NCI-H82 treated with DMSO at 0.1 percent for 48 hours (cell line): Measurements from ENCODE around the gene ATP6V0E1.
"Not testable (repeated sequence)": the region's sequence is repeated elsewhere in the genome, so short reads cannot be mapped to it uniquely, and the experiment has no call there.

ENCODE experiments used
- DNase-seq: peaks from one replicate; lab custom pipeline; 2025; ENCODE audit not compliant: unreplicated experiment; lab: John Stamatoyannopoulos, UW

The ATP6V0E1 gene

DNA sequence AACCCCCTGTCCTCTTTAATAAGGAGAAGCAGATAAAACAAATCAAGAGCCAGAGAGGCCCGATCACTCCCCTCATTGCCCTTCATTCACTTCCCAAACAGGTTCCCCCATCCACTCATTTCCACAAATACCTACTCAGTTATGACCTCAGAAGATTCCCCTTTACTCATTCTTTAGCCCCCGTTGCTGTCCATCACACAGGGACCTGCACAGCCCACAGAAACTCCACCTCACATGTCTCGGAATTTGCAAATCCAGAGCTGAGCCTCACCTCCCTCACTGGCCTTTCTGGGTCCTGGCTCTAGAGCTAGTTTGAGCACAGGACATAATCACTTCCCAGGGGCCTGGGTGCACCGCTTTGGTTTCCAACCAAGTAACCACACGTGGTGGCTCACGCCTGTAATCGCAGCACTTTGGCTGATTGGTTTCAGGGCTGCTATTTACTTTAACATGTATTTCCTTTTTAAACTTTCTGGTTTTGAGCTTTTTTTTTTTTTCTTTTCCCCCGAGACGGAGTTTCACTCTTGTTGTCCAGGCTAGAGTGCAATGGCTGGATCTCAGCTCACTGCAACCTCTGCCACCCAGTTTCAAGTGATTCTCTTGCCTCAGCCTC, 17.8 kb downstream of the ATP6V0E1 start:
- no peak for DNase-seq

DNA sequence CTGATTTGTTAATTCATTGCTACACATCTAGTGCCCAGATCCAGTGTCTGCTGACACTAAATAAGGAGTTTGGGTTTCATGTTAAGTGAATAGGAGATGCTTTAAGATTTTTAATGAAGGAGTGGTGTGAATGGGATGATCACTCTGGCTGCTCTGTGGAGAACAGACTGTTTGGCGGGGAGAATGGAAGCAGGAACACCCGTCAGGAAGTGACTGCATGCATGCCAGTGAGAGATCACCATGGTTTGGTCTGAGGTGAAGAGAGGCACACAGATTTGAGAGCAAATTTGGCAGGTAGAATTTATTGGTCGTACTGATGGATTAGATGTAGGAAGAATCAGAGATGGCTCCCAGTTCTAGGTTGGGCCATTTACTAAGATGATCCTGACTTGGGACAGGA, 19.8 kb downstream of the ATP6V0E1 start:
- DNase-seq: no peak

DNA sequence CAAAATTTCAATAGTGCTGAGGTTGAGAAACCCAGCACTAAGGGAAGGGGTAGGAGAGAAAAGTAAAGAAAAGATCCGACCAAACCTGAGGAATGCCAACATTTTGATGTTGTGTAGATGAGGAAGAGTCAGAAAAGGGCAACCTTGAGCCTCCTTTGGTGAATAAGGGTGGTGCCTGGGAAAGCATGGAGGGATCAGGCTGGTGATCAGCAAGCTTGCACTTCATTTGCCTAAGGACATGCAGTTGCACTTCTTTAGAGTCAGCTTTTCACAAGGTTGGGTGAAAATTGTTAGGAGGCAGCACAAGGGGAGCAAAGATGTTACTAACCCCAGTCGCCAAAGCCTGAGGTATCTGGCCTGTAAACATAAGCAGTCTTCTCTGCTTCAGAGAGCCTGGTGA, 20.4 kb downstream of the ATP6V0E1 start:
- DNase-seq: no peak

DNA sequence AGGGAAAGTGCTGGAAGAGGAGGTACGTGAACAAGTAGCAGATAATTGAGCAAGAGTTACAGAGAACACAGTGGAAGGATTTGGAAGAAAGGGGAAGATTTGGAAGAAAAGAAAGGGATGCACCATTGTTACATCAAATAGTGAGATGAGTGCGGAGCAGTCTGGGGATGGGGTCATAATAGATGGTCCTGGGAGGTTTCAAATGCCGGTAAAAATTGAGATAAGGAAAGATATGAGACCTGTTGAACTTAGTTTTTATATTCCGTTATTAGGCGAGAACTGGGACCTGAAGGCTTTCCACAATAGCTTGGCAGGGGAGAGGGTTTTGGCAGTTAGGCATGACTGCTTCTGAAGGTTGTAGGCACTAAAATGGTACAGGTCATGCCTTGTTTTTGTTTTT, 20.9 kb downstream of the ATP6V0E1 start:
- no peak for DNase-seq

DNA sequence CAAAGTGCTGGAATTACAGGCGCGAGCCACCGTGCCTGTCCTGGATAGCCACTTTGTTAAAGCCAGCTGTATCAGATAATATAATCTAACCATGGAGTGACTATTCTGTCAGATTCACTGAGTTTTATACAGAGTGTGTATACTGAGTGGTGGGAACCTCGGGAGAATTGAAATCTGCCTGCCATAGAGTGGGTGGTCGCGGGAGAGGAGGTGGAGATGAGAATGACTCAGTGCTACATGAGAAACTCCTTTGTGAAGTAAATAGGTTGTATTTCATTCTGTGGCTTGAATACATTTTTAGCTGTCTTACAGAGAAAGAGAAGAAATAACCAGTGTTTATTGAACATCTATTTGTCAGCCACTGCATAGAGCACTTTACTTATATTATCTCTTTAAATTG, 26.4 kb downstream of the ATP6V0E1 start:
- DNase-seq: no peak

DNA sequence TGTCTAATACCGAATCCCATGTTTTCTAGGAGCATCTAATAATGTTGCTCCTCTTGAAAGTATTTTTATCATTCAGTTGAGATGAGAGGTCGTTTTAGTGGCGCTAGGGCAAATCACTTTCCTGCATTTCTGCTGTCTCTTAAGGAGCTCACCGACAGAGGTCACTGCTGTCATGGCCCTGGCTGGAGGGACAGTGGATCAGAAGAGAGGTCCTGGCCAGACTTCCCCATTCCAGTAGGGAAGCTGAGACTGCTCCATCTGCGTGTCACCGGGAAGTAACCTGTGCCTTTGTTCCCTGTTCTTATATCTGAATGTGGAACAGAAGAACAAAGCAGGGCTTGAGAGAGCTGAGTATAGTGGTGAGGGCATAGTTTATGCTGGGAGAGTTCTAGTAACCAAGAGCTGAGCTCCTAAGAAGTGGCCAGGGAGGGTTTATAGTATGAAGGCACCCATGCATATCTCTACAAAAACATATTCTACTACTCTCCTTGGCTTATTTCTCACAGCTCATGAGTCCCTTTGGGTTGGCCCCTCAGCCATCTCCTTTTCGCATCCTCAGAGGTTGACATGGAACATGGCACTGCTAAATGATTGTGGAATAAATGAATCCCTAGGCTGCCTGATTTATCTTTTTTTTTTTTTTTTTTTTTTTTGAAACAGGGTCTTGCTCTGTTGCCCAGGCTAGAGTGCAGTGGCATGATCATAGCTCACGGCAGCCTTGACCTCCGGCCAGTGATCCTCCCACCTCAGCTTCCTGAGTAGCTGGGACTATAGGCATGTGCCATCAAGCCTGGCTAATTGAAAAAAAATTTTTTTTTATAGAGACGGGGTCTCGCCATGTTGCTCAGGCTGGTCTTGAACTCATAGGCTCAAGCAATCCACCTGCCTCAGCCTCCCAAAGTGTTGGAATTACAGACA, 27.2 kb downstream of the ATP6V0E1 start:
- DNase-seq: no peak

DNA sequence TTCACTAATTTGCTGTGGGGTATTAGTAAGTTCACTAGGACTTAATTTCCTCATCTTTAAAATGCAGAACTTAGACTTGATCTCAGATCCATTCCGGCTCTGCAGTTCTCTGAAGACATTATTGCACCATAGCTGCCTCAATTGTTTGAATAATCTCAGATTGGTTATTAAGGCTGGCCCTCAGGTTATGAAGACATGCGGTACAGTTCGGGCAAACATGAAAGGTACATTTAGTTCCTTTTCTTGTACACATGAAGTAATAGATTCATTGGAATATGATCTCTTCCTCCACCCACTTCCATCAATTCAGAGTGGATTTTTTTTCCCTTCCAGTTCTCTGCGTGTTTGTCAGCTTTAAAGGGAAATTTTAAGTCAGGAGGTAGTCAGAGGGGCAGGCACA, 28.0 kb downstream of the ATP6V0E1 start:
- no peak for DNase-seq

DNA sequence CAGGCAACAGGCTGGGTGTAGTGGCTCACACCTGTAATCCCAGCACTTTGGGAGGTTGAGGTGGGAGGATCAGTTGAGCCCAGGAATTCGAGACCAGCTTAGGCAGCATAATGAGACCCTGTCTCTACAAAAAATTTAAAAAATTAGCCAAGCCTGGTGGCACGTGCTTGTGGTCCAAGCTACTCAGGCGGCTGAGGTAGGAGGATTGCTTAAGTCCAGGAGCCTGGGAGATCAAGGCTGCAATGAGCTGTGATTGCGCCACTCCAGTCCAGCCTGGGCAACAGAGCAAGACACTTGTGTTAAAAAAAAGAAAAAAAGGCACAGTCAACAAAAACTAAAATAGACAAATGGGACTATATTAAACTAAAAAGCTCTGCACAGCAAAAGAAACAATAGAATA, 29.3 kb downstream of the ATP6V0E1 start:
- no peak for DNase-seq

DNA sequence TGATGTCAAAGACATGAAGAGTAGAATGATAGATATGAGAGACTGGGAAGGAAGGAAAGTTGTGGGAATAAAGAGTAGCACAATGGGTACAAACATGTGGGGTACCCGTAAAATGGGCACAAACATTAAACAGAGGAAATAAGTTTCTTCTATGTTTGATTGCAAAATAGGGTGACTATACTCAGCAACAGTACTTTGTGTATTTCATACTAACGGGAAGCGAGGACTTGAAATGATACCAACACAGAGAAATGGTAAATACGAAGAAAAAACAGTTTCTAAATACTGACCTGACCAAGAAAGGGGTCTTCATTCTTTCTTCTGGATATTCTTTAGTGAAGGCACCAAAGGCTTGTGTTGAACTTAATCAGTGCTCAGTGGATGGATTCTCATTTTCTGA, 31.1 kb downstream of the ATP6V0E1 start:
- DNase-seq: no peak

DNA sequence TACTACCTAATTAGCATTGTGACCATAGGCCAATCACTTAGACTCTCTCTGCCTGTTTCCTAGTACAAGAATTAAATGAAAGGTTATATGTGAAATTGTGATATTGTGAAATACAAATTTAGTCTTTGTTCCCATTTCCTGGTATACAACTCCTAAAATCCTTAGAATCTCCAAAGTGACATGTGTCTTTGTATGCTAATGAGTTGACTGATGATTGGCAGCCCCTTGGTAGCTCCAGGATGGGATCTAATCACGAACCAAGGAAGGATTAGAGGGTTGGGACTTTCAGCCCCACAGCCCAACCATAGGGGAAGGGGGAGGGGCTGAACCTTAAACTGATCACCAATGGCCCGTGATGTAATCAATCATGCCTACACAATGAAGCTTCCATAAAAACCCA, 31.6 kb downstream of the ATP6V0E1 start:
- no peak for DNase-seq

DNA sequence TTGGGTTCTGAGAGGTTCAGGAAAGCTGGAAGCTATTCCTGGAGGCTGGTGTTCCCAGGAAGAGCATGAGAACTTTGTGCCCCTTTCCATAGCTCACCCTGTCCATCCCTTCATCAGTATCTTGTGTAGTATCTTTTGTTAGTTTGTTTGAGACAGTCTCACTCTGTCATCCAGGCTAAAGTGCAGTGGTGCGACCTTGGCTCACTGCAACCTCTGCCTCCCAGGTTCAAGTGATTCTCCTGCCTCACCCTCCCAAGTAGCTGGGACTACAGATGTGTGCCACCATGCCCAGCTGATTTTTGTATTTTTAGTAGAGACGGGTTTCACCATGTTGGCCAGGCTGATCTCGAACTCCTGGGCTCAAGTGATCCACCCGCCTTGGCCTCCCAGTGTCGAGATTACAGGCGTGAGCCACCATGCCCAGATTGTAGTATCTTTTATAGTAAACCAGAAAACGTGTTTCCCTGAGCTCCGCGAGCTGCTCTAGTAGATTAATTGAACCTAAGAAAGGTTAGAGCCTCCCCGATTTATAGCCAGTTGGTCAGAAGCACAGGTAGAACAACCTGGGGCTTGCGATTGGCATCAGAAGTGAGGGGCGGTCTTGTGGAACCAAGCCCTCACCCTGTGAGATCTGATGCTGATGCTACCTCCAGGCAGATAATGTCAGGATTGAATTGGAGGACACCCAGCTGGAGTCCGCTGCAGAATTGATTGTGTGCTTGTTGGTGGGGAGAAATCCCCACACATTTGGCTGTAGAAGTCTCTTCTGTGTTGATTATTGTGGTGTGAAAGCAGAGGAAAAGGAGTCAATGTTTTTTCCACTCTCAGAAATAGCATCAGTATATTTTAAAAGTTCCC, 32.3 kb downstream of the ATP6V0E1 start:
- DNase-seq: no peak

DNA sequence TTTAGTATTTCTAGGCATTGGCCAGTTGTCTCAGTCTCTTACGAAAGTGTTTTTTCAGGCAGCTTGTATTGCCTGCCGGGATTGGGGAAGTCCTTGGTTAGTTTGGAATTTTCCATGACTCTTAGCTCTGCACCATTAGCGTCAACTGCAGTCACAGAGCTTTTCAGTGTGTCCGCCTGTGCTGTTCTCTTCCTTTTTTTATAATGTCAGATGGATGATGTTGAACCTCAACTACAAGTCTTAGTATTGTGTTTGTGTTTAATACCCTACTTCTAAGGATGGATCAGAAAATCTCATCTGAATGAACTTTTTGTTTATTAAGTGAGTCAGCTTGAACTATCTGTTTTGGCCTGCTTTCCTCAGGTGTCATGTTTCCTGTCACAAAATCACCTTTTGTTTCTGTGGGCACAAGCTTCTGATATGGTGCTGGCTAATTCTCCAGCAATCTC, 33.1 kb downstream of the ATP6V0E1 start:
- no peak for DNase-seq

DNA sequence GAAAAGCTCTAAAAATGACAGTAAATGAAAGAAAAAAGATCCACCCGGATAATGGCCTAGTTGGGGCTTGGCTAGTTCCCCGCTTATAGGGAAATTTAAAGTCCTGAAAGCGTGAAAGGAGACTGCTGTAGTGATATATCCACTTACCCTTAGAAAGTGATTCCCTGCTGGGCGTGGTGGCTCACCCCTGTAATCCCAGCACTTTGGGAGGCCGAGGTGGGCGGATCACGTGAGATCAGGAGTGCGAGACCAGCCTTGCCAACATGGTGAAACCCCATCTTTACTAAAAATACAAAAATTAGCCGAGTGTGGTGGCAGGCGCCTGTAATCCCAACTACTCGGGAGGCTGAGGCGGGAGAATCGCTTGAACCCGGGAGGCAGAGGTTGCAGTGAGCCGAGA, 33.5 kb downstream of the ATP6V0E1 start:
- DNase-seq: not testable (repeated sequence)

DNA sequence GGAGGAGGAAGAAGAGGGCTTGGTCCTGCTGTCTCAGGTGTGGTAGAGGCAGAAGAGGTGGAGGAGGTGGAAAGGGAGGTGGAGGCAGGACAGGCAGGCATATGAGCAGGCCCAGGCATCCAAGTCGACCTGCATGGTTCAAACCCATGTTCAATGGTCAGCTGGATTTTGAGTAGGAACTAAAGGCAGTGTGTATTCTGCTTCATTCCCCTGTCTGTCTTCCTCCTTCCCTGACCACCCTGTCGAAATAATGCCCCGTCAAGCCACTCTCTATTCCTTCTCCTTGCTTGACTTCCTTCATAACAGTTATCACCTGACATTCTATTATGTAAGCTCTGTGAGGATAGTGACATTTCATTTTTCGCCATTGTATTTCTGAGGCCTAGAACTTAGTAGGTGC, 34.8 kb downstream of the ATP6V0E1 start:
- DNase-seq: no peak

DNA sequence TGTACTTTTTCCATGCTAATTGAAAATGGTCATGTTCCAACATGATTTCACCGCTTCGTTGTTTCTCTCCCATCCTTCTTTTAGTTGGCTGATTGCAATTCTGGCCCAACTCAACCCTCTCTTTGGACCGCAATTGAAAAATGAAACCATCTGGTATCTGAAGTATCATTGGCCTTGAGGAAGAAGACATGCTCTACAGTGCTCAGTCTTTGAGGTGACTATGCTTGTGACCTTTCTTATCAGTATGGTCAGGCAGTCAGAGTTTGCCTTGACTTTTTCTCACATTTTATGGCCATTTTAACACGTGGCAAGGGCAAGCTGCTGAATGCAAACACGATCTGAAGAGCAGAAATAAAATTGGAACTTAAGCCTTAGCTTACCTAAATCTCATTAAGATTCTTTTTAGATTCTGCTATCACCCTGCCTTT, 36.6 kb downstream of the ATP6V0E1 start:
- DNase-seq: no peak

DNA sequence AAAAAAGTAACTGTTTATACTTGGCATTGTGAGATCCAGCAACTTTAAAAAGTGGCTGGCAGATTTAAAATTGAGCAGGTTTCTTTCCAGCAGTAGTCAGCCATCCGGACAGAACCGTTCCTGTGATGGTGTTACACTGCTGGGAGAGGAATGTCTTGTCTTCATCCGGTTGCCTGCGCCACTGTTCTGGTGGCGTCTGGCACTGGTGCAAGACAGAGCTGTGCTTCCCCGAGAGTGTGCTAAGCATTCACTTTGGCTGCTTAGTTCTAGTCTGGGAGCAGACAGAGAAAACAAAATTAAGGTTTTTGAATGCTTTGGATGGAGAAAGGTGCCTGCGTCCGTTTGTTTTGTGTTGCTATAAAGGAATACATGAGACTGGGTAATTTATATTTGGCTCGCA, 37.1 kb downstream of the ATP6V0E1 start:
- DNase-seq: no peak

DNA sequence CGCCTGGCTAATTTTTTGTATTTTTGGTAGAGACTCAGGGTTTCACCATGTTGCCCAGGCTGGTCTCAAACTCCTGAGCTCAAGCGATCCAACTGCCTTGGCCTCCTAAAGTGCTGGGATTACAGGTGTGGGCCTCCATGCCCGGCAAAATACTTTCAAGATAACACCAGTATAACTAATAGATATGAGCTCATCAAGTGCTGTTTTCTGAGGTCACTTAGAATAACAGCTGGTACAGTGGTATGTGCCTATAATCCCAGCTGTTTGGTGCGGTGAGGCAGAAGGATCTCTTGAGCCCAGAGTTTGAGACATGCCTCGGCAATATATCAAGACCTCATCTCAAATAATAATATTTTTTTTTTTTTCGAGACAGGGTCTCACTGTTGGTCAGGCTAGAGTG, 42.1 kb downstream of the ATP6V0E1 start:
- no peak for DNase-seq

DNA sequence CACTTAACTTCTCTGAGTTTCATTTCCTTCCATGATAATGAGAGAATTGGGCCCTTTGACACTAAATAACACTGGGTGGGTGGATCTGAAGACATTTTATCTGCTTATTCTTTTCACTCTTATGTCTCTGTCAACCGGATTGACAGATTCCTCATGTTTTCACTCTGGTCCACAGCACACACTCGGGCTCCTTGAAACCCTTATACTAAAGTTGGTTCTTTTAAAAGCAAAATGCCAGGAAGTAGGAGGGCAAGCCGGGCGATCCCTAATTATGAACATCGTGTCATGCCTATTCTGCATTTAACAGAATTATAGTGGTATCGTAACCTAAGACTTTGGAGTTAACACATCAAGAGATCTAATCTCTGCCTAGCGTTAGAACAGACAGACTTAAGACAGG, 44.3 kb downstream of the ATP6V0E1 start:
- DNase-seq: no peak

DNA sequence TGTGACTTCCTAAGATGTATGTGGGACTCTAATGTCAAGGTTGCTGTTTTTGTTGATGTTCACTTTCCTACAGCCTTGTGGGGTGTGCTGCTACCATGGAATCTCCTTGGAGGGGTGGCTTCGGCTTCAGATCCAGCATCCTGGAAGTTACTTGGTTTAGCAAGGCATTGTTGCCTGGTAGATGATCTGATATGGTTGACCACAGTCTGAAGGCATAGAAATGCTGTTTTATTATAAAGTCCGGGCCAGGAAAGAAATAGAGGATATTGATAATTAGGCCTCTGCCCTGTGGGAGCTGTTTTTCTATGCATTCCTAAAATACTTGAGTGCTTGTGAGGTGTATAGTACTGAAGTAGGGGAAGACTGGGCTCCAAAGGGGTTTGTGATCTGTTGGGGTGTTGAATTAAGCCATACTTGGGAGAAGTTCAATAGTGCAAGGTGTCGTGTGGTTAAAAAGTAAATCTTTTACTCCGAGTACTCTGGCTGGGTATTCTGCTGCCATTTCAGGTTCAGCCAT, 45.3 kb downstream of the ATP6V0E1 start:
- no peak for DNase-seq

DNA sequence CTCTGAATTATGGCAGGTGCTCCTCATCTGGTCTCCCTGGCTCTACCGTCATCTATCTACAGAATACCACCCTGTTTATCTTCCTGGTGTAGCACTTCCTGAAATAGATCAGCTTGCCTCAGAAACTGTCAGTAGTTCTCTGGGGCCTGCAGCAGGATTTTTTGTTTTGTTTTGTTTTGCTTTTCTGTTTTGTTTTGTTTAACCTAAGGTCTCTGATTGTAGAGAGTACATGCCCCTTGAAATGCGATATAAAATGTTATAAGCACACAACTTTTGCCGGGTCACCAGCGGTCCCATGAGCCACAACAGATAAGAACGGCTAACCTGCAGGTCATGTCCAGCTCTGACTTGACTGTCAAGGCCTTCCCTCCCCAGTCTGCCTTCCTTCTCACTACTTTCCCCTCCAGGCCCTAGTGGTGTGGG, 45.9 kb downstream of the ATP6V0E1 start:
- no peak for DNase-seq

DNA sequence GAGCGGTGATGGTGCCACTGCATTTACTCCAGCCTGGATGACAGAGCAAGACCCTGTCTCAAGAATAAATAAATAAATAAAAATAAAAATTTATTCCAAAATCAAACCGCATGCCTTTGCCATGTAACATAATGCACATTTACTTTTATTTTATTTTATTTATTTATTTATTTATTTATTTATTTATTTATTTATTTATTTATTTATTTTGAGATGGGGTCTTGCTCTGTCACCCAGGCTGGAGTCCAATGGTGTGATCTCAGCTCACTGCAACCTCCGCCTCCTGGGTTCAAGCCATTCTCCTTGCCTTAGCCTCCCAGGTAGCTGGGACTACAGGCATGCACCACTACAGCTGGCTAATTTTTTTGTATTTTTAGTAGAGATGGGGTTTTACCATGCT, 48.5 kb downstream of the ATP6V0E1 start:
- DNase-seq: not testable (repeated sequence)
